ENCODE data around the gene MFSD11.

Gene MFSD11

DNA sequence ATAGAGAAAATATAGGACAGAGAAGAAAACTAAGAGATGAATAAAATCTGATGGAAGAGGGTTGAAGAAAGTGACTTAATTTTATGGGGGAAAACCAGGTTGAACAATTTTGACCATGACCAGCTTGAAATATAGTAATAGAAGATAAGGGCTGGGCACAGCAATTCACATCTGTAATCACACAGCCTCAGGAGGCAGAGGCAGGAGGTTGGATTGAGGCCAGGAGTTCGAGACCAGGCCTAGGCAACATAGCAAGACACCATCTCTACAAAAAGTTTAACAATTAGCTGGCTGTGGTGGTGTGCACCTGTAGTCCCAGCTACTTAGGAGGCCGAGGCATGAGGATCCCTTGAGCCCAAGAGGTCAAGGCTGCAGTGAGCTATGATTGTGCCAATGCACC lies 35.8 kb upstream of the MFSD11 start:
- TF ChIP-seq GATA2 (IDR thresholded peaks at IDR 0.05; ENCODE audit: low read depth, low read length) (no peak), GATA3 (IDR thresholded peaks at IDR 0.05; ENCODE audit: low read depth, low read length) (no peak)

DNA sequence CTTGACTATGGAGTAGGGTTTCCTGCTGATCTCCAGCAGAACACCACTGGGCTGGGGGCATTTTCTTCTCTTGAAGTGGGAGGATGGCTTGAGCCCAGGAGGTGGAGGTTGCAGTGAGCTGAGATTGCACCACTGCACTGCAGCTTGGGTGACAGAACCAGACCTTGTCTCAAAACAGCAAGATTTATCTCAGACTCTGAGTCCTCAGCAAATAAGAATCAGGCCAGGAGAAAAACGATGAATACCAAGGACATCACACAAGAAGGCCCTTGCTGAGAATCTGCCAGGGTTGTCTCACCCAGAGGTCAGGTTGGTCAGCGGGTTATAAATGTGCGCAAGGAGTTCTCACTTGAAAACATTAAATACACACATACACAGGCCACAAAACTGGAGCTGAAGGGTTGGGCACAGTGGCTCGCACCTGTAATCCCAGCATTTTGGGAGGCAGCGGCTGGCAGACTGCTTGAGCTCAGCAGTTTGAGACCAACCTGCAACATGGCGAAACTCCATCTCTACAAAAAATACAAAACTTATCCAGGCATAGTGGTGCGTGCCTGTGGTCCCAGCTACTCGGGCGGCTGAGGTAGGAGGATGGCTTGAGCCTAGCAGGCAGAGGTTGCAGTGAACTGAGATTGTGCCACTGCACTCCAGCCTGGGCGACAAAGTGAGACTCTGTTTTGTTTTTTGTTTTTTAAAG lies 34.8 kb upstream of the MFSD11 start:
- TF ChIP-seq GATA3 (IDR thresholded peaks at IDR 0.05; ENCODE audit: low read depth, low read length) (no peak), GATA2 (IDR thresholded peaks at IDR 0.05; ENCODE audit: low read depth, low read length) (no peak)

DNA sequence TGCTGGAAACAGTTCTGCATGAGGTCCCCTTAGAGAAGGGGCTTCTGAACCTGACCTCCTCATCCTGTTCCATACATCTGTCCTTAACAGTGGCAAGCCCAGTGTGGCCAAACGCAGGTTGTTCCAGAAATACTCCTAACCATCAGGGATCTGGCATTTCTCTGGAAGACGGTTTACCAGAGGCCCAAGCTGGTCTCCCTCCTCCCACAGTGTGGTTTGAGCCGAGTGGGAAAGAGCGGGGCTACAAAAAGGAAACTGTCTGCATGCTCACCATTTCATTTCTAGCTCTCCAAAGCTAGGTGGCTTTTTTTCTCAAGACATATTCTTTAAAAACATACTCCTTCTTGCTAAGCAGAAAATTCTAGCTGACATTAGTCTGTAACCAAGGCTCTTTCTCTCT lies 33.1 kb upstream of the MFSD11 start:
- TF ChIP-seq GATA3 (IDR thresholded peaks at IDR 0.05; ENCODE audit: low read depth, low read length) (no peak), GATA2 (IDR thresholded peaks at IDR 0.05; ENCODE audit: low read depth, low read length) (no peak)

DNA sequence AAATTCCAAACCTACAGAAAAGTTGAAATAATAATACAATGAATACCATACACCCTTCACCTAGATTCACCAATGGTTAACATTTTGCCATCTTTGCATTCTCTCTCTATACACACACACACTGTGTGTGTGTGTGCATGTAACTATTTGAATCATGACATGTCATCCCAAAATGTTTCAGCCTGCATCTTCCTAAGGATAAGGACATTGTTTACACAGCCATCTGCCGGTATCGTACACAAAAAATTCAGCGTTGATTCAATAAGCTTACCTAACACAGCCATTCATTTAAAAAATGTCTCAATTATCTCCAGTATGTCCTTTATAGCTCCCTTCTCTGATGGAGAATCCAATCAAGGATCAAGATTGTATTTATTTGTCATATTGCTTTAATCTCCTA lies 31.1 kb upstream of the MFSD11 start:
- TF ChIP-seq GATA3 (IDR thresholded peaks at IDR 0.05; ENCODE audit: low read depth, low read length) (no peak), GATA2 (IDR thresholded peaks at IDR 0.05; ENCODE audit: low read depth, low read length) (no peak)

DNA sequence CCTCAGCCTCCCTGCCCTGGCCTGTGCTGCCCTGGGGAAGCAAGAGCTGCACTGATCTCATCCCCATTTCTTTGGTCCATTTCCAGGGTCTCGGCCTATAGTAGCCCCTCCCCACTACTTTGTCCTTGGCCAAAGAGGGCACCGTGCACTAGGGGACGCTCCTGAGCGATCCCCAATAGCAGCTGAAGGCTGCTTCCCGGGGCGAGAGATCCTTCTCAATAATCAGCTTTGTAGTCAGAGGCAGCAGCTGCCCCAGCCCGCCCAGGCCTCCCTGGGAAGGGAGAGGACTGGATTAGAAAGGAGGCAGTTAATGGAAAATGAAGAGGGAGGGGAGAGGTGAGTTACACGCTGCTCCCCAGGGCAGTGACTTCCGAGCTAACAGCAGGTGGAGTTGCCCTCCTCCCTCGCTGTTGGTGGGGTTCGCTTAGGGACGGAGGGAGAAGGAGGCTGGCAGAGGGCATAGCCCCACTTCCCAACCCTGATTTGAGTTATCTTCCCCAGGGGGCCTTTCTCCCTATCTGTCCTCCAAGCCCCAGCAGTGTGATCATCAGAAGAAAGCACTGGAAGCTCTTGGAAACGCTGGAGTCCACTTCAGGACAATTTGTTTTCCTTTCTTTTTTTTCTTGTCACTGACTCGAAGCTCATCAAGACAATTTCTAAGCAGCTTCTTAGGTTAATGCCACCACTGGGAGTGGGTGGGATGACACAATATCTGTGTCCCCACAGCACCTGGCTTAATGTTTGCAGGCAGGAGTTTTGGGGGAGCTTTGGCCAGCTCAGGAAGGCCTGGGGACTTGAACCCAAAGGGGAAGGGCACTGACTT lies 29.7 kb upstream of the MFSD11 start:
- no peak for TF ChIP-seq GATA2 (IDR thresholded peaks at IDR 0.05; ENCODE audit: low read depth, low read length)
- TF ChIP-seq GATA3 (IDR thresholded peaks at IDR 0.05; ENCODE audit: low read depth, low read length): no peak

DNA sequence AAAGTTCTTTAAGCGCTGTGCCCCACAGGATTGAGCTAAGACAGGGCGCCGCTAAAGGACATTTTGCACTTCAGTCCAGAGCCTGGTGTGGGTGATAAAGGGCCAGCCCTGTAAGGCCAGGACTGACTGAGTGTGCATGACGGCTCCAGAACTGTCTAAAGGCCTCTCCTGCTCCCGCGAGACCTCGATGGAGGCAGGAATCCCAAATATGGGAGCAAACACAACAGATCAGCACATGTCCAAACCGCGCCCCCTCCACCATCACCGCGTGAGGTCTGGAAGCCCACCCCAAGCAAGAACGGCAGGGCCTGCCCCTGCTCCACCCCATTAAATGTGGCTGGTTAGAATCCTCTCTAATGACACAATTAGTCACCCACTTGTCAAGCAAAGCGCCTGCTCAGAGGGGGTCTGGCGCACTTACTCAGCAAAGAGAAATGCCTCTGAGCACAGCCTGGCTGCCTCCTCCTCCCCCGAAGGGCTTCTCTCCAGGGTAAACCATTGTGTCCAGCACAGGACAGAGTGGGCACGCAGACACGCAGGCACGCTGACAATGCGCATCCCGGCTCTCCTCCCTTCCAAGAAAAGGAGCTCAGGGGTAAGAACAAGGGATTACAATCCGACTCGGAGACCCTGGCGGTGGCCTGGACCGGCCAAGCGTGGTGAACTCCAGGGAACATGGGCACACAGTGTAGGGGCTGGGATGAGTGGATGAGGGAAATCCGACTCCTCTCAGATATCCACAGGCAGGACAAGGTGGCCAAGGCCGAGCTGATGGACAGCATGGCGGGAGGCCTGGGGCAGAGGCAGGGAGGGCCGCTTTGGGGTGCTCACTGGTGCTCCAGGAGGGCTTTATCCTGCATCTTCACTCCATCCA lies 28.6 kb upstream of the MFSD11 start:
- TF ChIP-seq GATA3 (IDR thresholded peaks at IDR 0.05; ENCODE audit: low read depth, low read length) (no peak), GATA2 (IDR thresholded peaks at IDR 0.05; ENCODE audit: low read depth, low read length) (no peak)

DNA sequence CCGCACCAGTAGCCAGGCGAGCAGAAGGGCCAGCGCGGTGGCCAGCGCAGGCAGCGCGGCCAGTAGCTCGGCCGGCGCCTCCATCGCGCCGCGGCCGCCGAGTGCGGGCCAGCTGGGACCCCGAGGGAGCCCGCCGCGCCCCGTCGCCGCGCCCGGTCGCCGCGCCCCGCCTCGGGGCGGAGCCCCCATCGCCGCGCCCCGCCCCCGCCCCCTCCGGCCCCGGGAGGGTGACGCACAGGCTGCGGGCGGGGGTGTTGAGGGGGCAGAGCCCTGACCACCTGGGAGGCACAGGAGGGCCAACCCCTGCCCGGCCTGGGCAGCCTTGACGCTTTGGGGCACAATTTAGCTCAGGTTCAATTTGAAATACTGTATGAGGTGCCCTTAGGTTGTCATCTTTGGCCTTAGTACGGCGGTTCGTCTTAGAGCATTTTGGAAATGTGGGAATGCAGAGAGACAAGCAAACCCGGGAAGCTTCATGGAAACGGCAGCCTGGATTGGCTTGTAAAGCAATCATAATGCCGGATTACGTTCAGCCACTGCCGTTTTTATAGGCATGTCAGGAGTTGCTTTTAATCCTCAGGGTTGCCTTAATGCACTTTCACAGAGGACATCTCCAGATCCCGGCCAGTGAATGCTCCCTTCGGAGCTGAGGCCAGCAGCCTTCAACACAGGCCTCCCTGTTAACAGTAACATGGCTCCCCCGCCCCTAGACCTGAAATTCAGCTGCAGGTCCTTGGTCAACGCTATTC lies 26.9 kb upstream of the MFSD11 start, which contains the start of gene MXRA7:
Gene MXRA7, minus strand, starts transcription at position 103 of the 749 bp plus-strand sequence. Its CDS starts 19 bp downstream, at position 84.
- TF ChIP-seq GATA3 (IDR thresholded peaks at IDR 0.05; ENCODE audit: low read depth, low read length) (no peak), GATA2 (IDR thresholded peaks at IDR 0.05; ENCODE audit: low read depth, low read length) (no peak)

DNA sequence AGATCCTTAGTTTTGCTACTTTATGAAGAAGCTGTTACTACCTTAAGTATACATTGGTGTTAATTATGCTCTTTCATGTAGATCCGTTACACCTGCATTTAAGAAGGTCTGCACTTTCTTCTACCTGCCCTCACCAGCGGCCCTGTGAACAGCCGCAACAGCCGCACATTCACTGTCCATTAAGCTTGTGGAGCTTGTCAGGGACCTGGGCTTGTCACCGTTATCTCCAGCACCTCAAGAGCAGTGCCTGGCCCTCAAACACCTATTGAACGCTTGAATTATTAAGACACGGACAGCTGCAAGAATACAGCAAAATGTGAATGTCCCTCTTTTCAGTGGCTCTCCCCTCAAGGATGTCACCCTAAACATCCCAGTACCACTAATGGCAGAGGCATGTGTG lies 24.2 kb upstream of the MFSD11 start:
- no peak for TF ChIP-seq GATA3 (IDR thresholded peaks at IDR 0.05; ENCODE audit: low read depth, low read length)
- TF ChIP-seq GATA2 (IDR thresholded peaks at IDR 0.05; ENCODE audit: low read depth, low read length): no peak

DNA sequence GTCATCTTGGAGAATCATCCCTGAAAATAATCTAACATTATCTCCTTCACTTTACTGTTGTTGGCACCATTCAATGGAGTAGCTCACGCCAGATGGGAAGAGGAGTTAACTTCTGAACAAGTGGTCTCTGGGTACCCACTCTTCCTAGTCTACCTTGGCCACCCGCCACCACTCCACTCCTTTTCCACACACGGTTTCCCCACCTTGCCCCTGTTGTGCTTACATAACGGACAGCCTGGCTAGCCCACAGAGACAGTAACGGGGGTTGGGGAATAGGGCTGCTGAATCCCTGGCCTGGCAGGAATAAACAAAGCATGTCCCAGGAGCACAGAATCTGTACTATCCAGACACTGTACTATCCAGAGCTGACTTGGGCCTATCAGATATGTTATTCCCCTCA lies 23.6 kb upstream of the MFSD11 start:
- TF ChIP-seq GATA2 (IDR thresholded peaks at IDR 0.05; ENCODE audit: low read depth, low read length): no peak
- TF ChIP-seq GATA3 (IDR thresholded peaks at IDR 0.05; ENCODE audit: low read depth, low read length): no peak

DNA sequence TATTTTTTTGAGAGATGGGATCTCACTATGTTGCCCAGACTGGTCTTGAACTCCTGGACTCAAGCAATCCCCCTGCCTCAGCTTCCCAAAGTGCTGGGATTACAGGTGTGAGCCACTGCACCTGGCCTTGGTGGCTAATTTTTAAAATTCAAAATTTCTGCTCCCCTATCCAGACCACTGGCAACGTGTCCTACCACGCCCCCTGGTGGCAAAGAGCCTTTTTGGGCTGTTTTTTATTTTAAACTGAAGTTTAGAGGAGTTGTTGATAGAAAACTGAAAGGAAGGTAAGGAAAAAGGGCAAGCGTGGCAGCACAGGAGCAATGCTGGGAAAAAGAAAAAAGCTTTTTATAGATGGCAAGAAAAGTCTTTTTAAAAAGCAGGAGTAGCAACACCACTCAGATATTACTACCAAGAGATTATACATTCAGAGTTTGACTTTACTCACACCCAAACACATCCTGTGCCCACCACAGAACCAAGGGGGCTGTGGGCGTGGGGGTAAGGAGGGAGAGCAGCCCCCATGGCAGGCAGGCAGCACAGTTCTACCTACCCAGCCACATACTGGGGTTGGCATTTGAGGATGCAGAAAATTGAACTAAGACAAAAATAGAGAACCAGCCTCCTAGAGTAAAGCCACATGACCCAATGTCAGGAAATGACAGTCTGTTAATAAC lies 23.0 kb upstream of the MFSD11 start:
- no peak for TF ChIP-seq GATA3 (IDR thresholded peaks at IDR 0.05; ENCODE audit: low read depth, low read length)
- no peak for TF ChIP-seq GATA2 (IDR thresholded peaks at IDR 0.05; ENCODE audit: low read depth, low read length)

DNA sequence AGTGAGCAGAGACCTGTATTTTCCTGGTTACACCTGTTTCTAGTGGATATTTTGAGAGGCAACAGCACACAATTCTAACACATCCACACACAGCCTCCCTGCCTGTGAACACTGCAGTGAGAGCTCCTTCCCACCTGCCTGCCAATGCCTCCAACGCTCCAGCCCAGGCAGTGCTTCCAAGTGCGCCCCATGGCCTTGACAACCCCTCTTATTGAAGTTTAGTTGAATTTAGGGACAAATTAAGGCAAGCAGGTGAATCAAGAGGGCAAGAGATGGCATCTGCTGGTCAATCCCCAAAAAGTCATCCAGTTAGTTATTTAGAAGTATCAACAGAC lies 22.5 kb upstream of the MFSD11 start:
- TF ChIP-seq GATA3 (IDR thresholded peaks at IDR 0.05; ENCODE audit: low read depth, low read length): no peak
- TF ChIP-seq GATA2 (IDR thresholded peaks at IDR 0.05; ENCODE audit: low read depth, low read length): no peak

DNA sequence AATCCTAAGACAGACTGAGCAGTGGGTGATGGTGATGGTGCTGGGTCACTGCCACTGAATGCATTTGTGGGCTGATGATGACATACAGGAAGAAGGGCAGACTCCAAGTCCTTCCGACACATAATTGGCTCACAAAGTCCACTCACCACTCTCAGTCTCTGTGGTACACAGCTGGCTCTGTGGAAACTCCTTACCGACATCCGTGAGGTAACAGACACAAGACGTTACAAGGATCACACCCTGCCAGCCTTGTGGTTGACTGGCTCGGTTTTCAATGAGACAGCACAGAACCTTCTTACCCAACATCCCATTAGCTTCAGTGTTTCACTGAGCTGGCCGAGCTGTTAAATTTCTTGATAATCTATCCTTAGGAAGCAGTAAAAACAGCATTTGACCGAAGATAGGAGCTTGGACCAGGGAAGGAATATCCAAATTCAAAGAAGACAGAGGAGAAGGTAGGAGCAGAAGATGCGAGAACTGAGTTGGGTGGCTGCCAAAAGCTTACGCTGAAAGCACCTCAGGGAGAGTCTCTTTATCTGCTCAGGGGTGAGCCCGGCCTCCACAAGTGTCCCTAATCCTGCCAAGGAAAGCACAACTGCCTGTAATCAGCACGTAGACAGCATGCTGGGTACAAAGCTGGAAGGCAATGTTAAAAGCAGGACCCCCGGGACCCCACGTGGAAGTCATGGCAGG lies 21.6 kb upstream of the MFSD11 start:
- TF ChIP-seq GATA3 (IDR thresholded peaks at IDR 0.05; ENCODE audit: low read depth, low read length): no peak
- no peak for TF ChIP-seq GATA2 (IDR thresholded peaks at IDR 0.05; ENCODE audit: low read depth, low read length)

DNA sequence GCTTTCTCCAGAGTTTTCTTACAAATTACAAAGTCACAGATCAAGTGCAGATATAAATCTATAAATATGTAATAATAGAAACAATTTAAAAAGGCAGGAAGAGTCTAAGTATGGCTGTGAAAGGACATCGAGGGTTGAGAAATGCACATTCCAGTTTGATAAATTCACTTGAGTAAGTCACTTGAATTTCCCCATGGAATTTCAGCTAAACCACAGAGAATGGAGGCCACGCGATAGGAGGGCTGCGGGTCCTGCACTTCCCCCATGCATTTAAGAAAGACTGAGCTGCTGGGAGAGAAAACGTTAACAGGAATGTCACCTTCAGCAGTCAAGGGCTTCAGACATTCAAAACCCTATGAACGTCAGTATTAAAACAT lies 21.1 kb upstream of the MFSD11 start:
- no peak for TF ChIP-seq GATA2 (IDR thresholded peaks at IDR 0.05; ENCODE audit: low read depth, low read length)
- no peak for TF ChIP-seq GATA3 (IDR thresholded peaks at IDR 0.05; ENCODE audit: low read depth, low read length)
